HL-60 (cell line): Measurements from ENCODE around the gene DIP2C.
"Not testable (repeated sequence)": the region's sequence is repeated elsewhere in the genome, so short reads cannot be mapped to it uniquely, and the experiment has no call there.

Source experiments
- DNase-seq, 2 experiments: peaks; one replicate each; pipeline ENCODE4 v3.0.0-alpha.2; 2010 to 2020; ENCODE audit warnings: low read depth in 1 of 2, low spot score in 1 of 2
- H3K27ac ChIP-seq: fragments of 250-450 bp; sonication (Bioruptor Pico); replicated peaks from 2 replicates; pipeline ENCODE4 v1.5.1; 2020; ENCODE audit warnings: mild to moderate bottlenecking, moderate library complexity
- H3K27me3 ChIP-seq: fragments of 250-450 bp; sonication (Bioruptor Pico); 2 replicates; pipeline ENCODE4 v1.5.1; 2021; ENCODE audit warnings: mild to moderate bottlenecking, moderate library complexity; ENCODE audit not compliant: insufficient read depth, poor library complexity, severe bottlenecking
- H3K4me3 ChIP-seq: replicated peaks from 2 replicates; pipeline ENCODE4 v1.5.1; 2011; ENCODE audit warnings: mild to moderate bottlenecking, control low read depth, low read length; ENCODE audit not compliant: insufficient read depth
- GABPA ChIP-seq: IDR thresholded peaks from 2 replicates; pipeline ENCODE4 v1.6.1; 2012; ENCODE audit warnings: low read depth
- POLR2AphosphoS5 ChIP-seq: IDR thresholded peaks from 2 replicates; pipeline ENCODE4 v1.6.1; 2012; ENCODE audit warnings: low read depth
- SPI1 ChIP-seq: IDR thresholded peaks from 2 replicates; pipeline ENCODE4 v1.6.1; 2012; ENCODE audit warnings: low read depth, mild to moderate bottlenecking, borderline replicate concordance
- TF ChIP-seq, protein P1 (sequence below): IDR thresholded peaks from 2 replicates; pipeline ENCODE4 v1.6.1; 2012; ENCODE audit warnings: low read depth; ENCODE audit not compliant: insufficient replicate concordance
- TF ChIP-seq, protein P2 (sequence below): IDR thresholded peaks from one replicate; pipeline ENCODE4 v1.5.1; 2011; ENCODE audit warnings: low read length, control low read depth, inconsistent platforms; ENCODE audit not compliant: insufficient read depth

DIP2C gene

DNA sequence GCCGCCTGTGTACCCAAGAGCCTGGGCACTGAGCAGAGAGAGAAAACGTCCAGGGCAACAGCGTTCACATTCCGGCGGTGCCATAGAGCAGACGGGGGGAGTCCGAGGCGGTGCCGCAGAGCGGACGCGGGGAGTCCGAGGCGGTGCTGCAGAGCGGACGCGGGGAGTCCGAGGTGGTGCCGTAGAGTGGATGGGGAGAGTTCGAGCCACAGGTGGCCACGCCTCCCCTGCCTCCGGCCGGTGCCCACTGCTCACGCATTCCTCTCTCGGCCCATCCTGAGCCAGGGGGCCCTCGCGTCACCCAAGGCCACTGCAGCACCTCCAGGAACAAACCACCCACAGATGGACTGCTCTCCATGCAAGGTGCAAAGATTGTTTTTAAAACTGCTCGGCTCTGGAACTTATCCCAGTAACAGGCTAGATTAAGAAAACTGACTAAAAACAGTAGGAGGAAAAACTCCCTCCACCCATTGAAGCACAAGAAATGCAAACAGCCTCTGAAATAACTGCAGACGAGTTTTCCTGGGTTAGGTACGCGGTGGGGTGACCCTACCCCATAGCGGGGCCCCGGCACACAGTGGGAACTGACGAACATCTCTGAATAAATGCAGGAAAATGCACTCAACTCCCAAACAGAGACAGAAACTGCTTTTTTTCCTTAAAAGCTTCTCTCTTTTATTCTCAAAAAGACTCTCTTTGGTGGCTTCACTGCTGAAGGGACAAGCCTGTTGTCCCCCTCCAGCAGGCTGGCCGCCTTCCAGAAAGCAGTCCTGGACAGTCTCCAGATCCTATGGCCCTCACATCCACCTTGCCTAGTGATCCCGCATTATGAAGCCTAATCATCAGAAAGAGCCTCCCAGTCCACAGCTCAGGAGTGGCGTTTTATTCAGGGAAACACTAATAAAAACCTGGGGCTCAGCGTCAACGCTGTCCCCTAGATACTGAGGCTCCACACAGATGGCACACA, 55.9 kb downstream of the DIP2C start:
- TF ChIP-seq, protein P1, sequence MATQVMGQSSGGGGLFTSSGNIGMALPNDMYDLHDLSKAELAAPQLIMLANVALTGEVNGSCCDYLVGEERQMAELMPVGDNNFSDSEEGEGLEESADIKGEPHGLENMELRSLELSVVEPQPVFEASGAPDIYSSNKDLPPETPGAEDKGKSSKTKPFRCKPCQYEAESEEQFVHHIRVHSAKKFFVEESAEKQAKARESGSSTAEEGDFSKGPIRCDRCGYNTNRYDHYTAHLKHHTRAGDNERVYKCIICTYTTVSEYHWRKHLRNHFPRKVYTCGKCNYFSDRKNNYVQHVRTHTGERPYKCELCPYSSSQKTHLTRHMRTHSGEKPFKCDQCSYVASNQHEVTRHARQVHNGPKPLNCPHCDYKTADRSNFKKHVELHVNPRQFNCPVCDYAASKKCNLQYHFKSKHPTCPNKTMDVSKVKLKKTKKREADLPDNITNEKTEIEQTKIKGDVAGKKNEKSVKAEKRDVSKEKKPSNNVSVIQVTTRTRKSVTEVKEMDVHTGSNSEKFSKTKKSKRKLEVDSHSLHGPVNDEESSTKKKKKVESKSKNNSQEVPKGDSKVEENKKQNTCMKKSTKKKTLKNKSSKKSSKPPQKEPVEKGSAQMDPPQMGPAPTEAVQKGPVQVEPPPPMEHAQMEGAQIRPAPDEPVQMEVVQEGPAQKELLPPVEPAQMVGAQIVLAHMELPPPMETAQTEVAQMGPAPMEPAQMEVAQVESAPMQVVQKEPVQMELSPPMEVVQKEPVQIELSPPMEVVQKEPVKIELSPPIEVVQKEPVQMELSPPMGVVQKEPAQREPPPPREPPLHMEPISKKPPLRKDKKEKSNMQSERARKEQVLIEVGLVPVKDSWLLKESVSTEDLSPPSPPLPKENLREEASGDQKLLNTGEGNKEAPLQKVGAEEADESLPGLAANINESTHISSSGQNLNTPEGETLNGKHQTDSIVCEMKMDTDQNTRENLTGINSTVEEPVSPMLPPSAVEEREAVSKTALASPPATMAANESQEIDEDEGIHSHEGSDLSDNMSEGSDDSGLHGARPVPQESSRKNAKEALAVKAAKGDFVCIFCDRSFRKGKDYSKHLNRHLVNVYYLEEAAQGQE, result no peak
- TF ChIP-seq, protein P2, sequence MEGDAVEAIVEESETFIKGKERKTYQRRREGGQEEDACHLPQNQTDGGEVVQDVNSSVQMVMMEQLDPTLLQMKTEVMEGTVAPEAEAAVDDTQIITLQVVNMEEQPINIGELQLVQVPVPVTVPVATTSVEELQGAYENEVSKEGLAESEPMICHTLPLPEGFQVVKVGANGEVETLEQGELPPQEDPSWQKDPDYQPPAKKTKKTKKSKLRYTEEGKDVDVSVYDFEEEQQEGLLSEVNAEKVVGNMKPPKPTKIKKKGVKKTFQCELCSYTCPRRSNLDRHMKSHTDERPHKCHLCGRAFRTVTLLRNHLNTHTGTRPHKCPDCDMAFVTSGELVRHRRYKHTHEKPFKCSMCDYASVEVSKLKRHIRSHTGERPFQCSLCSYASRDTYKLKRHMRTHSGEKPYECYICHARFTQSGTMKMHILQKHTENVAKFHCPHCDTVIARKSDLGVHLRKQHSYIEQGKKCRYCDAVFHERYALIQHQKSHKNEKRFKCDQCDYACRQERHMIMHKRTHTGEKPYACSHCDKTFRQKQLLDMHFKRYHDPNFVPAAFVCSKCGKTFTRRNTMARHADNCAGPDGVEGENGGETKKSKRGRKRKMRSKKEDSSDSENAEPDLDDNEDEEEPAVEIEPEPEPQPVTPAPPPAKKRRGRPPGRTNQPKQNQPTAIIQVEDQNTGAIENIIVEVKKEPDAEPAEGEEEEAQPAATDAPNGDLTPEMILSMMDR, result no peak
- TF ChIP-seq SPI1 (no peak), POLR2AphosphoS5 (no peak), GABPA (no peak)
- Histone ChIP-seq H3K27ac (no peak overlapping the region), H3K27me3 (no peaks in the 10 kb centered on the region), H3K4me3 (no peak overlapping the region)
- DNase-seq, result no peak

DNA sequence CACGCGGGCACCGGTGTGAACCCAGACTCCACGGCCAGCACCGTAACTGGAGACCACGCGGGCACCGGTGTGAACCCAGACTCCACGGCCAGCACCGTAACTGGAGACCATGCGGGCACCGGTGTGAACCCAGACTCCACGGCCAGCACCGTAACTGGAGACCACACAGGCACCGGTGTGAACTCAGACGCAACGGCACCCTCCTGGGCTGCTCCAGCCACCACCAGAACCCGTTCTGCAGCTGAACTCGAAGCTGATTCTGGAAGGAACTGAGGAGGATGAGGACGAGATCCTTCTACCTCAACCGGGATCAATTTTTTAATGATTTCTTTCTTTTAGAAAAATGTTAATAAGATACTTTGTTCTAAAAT, 56.7 kb downstream of the DIP2C start:
- not testable (repeated sequence) for DNase-seq, H3K27me3 ChIP-seq, H3K4me3 ChIP-seq, H3K27ac ChIP-seq

- not testable (repeated sequence) for H3K27me3 ChIP-seq, DNase-seq
Observed at GRCh38 chr10:632155-632806, 57.2 kb downstream of the DIP2C start.

DNA sequence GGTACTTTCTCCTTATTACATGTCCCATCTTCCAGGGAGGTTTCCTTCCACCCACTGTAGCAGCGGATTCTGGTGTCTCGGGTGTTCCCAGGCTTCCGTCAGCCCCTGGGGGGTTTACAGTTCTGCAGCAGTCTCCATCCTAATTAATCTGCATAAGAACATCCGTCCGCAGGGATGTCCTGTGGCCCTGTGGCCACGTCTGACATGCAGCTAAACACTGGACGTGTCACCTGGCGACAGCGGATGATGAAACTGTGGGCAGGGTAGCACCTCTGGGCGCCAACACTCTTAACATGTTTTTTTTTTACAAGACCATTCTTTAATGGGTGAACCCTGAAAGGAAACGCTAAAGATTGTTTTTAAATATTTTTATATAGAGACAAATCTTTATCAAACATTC, 58.2 kb downstream of the DIP2C start:
- Histone ChIP-seq H3K27me3 (no peaks in the 10 kb centered on the region), H3K27ac (no peak overlapping the region), H3K4me3 (no peak overlapping the region)
- TF ChIP-seq, protein P1, result no peak
- no peak for TF ChIP-seq GABPA
- no peak for TF ChIP-seq SPI1
- TF ChIP-seq, protein P2, result no peak
- TF ChIP-seq POLR2AphosphoS5, result no peak
- DNase-seq, result no peak

More at GRCh38 chr10:632155-632806, 57.2 kb downstream of the DIP2C start:
- H3K4me3 ChIP-seq, H3K27ac ChIP-seq: not testable (repeated sequence)
